GM12864 (cell line): ENCODE results near the gene TRPV4.

ENCODE experiments used
- DNase-seq: peaks from one replicate; pipeline ENCODE4 v3.0.0-alpha.2; 2011; ENCODE audit warnings: low read depth
- H3K4me3 ChIP-seq: 2 replicates; pipeline ENCODE4 v1.5.1; 2011; ENCODE audit warnings: mild to moderate bottlenecking, low read depth, low read length, control low read depth
- TF ChIP-seq, protein P1 (sequence below): IDR thresholded peaks from 2 replicates; pipeline ENCODE4 v1.5.1; 2011; ENCODE audit warnings: low read depth, mild to moderate bottlenecking, moderate library complexity, low read length, control low read depth, inconsistent platforms; ENCODE audit errors: missing control alignments

TRPV4 gene

GRCh38 chr12:109815757-109816617 is 17.2 kb downstream of the TRPV4 start:
- H3K4me3 ChIP-seq, result no peak overlapping the region
- TF ChIP-seq, protein P1, sequence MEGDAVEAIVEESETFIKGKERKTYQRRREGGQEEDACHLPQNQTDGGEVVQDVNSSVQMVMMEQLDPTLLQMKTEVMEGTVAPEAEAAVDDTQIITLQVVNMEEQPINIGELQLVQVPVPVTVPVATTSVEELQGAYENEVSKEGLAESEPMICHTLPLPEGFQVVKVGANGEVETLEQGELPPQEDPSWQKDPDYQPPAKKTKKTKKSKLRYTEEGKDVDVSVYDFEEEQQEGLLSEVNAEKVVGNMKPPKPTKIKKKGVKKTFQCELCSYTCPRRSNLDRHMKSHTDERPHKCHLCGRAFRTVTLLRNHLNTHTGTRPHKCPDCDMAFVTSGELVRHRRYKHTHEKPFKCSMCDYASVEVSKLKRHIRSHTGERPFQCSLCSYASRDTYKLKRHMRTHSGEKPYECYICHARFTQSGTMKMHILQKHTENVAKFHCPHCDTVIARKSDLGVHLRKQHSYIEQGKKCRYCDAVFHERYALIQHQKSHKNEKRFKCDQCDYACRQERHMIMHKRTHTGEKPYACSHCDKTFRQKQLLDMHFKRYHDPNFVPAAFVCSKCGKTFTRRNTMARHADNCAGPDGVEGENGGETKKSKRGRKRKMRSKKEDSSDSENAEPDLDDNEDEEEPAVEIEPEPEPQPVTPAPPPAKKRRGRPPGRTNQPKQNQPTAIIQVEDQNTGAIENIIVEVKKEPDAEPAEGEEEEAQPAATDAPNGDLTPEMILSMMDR, result no peak
- DNase-seq, result no peak

- TF ChIP-seq, protein P1, result no peak
- H3K4me3 ChIP-seq, result no peak overlapping the region
- DNase-seq, result no peak
These were observed 18.0 kb downstream of the TRPV4 start for GRCh38 chr12:109815225-109815624.

- TF ChIP-seq, protein P1, result no peak
- DNase-seq, result no peak
These were observed 18.5 kb downstream of the TRPV4 start for GRCh38 chr12:109814600-109815150.

GRCh38 chr12:109813810-109814416 is 19.3 kb downstream of the TRPV4 start:
- no peak overlapping the region for H3K4me3 ChIP-seq
- no peak for DNase-seq
- TF ChIP-seq, protein P1, result no peak

More at GRCh38 chr12:109814600-109815150, 18.5 kb downstream of the TRPV4 start:
- no peak overlapping the region for H3K4me3 ChIP-seq

DNA sequence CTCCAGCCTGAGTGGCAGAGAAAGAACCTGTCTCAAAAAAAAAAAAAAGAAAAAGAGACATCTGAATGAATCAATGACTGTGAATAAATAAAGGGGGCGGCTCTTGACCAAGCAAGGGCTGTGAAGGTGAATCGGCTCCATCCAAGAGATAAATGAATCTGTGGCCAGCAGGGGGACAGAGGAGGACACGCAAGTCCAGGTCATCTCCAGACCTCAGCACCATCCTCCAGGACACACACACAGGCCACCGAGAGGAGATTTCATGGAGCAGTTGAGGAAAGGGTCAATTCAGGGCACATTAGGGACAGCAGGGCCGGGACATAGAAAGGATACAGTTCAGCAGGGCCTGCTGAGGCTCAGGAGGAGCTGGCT is 21.6 kb downstream of the TRPV4 start:
- DNase-seq, result no peak

GRCh38 chr12:109810954-109811623 is 22.1 kb downstream of the TRPV4 start:
- no peak for DNase-seq
- H3K4me3 ChIP-seq, result no peak overlapping the region
- TF ChIP-seq, protein P1, result no peak

More for the DNA sequence above, 21.6 kb downstream of the TRPV4 start:
- TF ChIP-seq, protein P1, result no peak
- H3K4me3 ChIP-seq, result no peak overlapping the region
